Inflammatory macrophage treated with lipopolysaccharide for 1 hour (primary cell): ENCODE data around the gene PLXNA2.
A peak's percentile ranks its signal among the peaks of the same experiment; 100 is the strongest.

Source experiments
- DNase-seq, 2 donors: peaks; one replicate each; pipeline ENCODE4 v3.0.0-alpha.2; 2020 to 2022

Gene PLXNA2

DNA sequence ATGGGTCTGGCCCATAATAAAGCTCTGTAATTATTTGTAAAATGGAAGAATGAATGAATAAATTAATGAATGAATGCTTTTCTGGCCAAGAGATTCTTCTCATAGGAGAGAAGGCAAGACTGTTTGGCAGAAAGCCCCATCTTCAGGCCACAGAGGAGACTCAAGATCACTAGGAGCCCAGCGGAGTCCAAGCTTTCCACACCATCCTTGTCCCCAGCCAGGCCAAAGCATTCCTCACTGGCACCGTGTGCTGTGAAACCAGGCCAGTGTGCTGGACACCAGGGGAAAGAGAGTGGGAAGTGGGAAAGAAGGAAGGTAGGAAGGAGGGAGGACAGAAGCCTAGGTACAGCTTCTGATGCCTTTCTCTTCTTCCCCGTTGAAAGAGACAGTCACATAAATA lies 86.4 kb downstream of the PLXNA2 start:
- no peak for DNase-seq

DNA sequence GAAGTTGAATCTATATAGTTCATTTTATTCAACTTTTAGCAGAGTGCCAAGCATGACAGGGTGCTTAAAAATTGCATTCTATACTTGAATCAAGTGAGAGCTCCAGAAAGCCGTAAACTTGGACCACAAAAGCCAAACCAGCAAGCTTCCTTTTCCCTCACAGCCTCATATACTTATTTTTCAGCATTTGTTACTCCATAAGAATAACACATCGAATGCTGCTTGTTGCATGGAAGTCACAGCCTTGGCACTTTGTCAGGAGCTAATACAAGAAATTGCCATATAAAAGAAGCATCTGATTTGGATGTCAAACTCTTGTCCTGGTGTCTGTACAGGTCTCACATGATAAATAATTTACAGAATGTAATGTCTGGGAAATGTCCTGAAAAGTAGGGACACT lies 87.4 kb downstream of the PLXNA2 start:
- DNase-seq, result no peak

DNA sequence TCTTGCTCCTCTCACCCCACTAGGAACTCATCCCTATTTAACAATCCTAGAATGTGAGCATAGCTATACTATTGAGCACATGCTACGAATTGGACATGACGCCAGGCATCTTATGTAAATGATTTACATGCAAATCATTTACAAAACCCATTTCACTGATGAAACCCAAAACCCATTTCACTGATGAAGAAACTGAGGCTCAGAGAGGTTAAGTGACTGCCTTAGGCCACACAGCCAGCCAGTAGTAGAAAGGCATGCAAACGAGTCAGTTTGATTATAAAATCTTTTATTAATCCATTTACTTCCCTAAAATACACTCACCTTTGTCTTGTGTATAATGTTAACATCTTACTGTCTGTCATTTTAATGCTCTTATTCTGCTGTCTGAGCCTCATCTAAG lies 87.9 kb downstream of the PLXNA2 start:
- DNase-seq, result no peak

GRCh38 chr1:208154679-208155642 lies 89.2 kb downstream of the PLXNA2 start:
- DNase-seq, result no peak

GRCh38 chr1:208154040-208154439 lies 90.1 kb downstream of the PLXNA2 start:
- no peak for DNase-seq

- no peak for DNase-seq
Measured at GRCh38 chr1:208153386-208153785, 90.8 kb downstream of the PLXNA2 start.

GRCh38 chr1:208151728-208152598 lies 92.2 kb downstream of the PLXNA2 start:
- DNase-seq, result no peak

DNA sequence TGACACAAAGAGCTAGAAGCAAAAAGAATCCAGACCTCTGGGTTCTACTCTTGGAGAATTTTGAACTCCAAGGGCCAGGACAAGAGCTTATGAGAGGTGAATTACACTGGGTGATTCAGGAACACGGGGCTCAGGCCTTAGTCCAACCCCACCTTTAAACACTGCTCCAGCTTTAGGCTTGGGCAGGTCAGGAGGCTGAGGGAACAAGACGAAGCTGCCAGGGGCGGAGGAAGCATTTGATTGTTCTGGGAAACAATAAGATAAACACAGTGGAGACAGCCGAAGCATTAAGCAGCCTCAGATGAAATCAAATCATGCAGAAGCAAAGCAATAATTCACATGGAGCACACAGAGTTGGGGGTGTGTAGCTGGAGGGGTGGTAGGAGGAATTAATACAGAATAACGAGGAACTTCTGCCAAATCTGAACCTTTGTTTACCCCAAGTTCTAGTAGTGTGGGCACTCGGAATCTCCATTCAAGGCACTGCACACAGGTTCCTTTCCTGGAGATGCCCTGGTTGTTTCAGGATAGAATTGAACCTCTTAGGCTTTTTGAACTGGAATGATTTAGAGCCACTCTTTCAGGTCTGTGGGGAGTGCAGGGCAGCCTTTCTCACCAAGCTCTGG lies 93.2 kb downstream of the PLXNA2 start:
- no peak for DNase-seq

- DNase-seq, result no peak
Measured at GRCh38 chr1:208149776-208150514, 94.2 kb downstream of the PLXNA2 start.

- DNase-seq, result no peak
Measured at GRCh38 chr1:208149213-208149612, 95.0 kb downstream of the PLXNA2 start.

GRCh38 chr1:208148380-208148779 lies 95.8 kb downstream of the PLXNA2 start:
- no peak for DNase-seq

- no peak for DNase-seq
Measured at GRCh38 chr1:208146650-208147049, 97.5 kb downstream of the PLXNA2 start.

- no peak for DNase-seq
Measured at GRCh38 chr1:208145167-208145566, 99.0 kb downstream of the PLXNA2 start.

- DNase-seq, result no peak
Measured at GRCh38 chr1:208142590-208143382, 101.4 kb downstream of the PLXNA2 start.

- no peak for DNase-seq
Measured at GRCh38 chr1:208141610-208142192, 102.5 kb downstream of the PLXNA2 start.

DNA sequence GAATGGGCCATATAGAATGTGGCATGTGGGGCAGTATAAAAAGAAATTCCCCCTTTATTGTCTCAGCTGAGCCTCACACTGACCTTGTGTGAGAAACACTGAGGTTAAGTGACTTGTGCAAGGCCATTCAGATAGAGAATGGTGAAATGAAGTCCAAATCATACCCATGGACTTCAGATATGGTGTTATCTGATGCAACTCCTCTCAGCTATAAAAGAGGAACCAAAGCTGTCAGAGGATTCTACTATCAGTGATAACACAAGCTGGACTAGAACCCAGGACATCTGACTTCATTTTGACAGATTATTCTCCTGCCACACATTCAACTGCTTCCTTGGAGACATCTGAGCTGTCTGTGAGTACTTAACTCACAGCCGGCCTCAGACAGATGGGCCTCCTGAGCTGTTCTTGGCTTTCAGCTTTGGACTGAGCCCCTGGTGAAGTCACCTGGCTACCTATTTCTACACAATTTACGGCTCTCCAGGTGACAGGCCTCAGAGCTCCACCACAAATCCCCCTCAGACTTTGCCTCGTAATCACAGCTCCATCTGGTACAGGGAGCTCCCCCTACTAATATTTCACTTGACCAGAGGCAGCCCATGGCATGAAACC lies 104.6 kb downstream of the PLXNA2 start:
- DNase-seq, result peak in 1 of 2 donors; percentile 19

- no peak for DNase-seq
Measured at GRCh38 chr1:208137193-208137592, 107.0 kb downstream of the PLXNA2 start.

- DNase-seq, result no peak
Measured at GRCh38 chr1:208136459-208137182, 107.6 kb downstream of the PLXNA2 start.

DNA sequence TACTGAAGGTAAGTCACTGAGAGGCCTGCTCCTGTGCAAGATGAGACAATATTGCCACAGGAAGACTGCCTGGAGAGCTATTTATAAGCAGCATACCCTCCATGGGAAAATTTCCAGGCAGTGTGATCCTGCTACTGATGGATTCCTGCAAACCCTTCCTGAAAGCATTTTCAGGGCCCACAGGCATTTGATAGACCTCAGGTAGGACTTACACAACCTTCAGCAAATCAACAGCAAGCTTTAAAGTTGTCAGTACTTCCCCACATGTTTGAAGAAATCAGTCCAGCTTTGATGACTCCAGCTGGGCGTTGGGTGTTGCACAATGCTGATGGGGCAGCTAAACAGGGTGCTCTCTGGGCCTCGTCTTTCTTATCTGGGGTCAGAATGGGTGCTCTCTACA lies 108.8 kb downstream of the PLXNA2 start:
- DNase-seq, result peak; percentile 21 to 28

GRCh38 chr1:208134491-208134890 lies 109.7 kb downstream of the PLXNA2 start:
- DNase-seq, result no peak
